ENCODE data around the gene KCNG2.

KCNG2 gene

DNA sequence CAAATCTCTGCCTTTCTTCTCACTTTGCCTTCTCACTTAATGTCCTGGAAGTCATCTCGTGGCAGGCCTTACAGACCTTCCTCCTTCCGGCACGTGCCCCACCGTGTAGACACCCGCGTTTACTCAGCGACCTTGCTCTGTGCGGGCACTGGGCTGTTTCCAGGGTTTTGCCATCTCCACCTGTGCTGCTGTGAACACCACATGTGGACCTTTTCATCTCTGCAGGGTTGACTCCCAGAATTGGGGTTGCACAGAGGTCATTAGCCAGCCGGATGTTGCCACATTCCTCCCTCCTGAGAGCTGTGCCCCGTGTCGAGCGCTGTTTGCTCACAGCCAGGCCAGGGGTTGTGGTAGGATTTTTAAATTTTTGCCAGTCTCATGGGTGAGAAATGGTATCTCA is 25.4 kb downstream of the KCNG2 start:
- DNase-seq, result no peak

DNA sequence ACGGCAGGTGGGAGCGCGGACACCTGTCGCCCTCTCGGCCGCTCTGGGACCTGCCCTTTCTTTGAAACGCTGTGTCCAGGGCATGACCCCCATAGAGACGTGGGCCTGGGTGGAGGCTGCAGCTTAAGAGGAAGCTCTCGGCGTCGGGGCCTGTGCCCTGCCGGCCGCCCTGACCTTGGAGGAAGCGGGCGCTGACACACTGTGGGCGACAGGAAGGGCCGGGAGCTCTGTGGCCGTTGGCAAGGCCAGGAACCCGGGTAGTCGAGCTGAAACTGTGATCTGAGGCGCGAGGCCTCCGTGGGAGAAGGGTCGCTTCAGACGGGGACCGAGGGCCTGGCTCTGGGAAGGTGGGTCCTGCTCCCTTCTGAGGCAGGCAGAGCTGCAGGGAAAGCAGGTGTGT is 28.2 kb downstream of the KCNG2 start:
- DNase-seq, result no peak

DNA sequence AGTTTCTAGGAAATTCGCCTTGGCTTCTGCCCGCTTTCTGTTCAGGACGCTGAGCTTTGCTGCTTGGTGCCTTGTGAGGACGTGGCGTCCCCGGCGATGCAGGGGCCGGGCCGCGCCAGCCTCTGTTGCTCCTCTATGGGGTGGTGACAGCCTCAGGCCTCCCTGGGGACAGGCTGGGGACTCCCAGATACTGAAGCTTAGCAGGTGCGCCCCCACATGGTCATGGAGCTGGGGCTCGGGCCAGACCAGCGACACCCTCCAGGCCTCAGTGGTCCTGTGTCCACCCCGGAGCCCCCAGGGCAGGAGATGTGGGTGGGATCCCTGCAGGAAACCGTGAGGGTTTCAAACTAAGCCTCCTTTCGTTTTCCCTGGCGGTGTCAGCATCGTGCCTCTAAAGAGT is 29.2 kb downstream of the KCNG2 start:
- DNase-seq, result no peak

DNA sequence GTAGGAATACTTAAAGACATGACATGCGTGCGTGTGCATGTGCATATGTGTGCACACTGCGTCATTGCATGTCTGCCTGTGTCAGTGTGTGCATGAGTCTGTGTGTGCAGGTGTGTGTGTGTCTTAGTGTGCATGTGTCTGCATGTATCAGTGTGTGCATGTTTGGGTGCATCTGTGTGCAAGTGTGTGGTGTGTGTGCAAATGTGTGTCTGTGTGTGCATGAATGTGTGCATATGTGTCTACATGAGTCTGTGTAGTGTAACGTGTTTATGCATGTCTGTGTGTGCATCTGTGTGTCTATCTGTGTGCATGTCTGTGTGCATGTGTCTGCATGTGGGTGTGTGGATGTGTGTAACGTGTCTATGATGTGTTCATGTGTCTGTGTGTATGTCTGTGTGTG is 30.5 kb downstream of the KCNG2 start:
- no peak for DNase-seq

DNA sequence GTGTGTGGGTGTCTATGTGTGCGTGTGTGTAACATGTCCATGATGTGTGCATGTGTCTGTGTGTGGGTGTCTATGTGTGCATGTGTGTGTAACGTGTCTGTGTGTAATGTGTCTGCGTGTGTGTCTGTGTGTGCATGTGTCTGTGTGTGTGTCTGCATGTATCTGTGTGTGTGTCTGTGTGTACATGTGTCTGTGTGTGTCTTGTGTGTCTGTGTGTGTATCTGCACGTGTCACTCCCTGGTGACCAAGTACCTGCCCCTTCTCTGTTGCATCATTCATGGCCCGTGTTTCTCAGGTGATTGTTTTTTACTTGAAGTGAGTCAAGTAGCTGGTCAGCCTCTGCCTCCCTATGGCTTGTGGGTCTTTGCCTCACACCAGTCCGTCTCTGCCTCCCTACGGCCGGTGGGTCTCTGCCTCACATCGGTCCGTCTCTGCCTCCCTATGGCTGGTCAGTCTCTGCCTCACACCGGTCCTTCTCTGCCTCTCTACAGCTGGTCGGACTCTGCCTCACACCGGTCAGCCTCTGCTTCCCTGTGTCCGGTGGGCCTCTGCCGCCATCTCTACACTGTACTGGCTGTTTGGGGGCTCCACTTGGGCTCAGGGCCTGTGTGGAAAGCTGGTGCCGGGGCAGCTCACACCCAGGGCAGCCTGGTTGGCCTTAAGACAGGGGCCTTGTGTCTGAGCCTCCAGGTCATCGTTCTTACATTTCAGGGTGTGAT is 31.6 kb downstream of the KCNG2 start:
- no peak for DNase-seq

DNA sequence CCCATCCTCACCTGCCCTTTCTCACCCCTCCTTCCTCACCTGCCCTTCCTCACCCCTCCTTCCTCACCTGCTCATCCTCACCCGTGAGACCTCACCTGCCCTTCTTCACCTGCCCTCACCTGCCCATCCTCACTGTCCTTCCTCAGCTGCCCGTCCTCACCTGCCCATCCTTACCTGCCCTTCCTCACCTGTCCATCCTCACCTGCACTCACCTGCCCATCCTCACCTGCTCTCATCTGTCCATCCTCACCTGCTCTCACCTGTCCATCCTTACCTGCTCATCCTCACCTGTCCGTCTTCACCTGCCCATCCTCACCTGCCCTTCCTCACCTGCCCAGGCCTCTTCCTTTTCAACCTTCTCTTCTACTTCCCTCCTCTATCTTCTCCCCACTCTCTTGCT is 34.4 kb downstream of the KCNG2 start:
- no peak for DNase-seq

DNA sequence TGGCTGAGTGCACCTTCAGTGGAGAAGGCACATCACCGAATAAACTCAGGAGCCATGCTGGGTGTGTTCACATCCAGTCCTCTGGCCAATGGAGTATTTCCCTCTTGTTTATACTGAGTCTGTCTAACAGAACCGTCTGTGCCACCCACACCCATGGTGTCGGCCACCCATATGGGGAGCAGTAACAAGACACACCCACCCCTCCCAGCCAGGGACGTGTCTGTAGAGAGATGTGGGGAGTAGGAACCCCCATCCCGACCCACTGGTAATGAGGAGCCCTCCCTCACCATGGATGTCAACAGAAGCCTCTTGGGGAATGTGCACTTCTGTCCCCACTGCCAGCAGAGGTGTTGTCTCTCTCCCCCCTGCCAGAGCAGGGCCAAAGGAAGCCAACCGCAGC is 37.1 kb downstream of the KCNG2 start:
- DNase-seq, result no peak

DNA sequence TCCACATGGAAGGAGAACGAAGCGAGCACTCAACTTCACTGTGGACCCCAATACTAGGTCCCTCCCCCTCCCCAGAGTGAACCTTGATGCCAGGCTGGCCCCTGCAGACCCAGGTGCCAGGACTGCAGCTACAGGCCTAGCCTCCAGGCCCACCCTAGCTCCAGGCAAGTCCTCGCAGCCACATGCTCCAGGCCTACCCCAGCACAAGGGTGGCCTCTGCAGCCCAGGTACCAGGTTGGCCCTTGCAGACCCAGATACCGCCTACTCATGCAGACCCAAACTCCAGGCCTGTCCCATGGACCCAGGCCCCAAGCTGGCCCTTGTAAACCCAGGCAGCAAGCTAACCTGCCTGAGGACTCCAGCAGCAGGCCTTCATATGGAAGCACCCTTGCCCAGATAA is 44.2 kb downstream of the KCNG2 start:
- DNase-seq, result no peak

DNA sequence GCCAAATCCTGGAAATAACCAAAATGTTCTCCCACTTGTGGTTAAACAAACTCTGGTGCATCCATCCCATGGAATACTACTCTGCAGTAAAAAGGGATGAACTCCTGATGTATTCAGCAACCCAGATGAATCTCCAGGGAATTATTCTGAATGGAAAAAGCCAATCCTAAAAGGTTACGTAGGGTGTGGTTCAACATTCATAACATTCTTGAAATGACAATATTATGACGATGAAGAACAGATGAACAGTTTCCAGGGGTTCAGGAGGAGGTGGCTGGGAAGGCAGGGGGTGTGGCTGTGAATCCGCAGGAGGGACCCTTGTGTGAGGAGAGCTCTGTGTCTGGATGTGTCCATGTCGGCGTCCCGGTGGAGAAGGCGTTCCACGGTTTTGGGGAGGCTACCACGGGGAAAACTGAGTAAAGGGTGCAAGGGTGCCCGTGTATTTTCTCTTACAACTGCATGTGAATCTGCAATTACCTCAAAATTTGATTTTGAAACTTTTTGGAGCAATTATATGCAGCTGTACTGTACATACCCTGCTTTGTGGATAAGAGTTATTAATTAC is 47.3 kb downstream of the KCNG2 start:
- no peak for DNase-seq

DNA sequence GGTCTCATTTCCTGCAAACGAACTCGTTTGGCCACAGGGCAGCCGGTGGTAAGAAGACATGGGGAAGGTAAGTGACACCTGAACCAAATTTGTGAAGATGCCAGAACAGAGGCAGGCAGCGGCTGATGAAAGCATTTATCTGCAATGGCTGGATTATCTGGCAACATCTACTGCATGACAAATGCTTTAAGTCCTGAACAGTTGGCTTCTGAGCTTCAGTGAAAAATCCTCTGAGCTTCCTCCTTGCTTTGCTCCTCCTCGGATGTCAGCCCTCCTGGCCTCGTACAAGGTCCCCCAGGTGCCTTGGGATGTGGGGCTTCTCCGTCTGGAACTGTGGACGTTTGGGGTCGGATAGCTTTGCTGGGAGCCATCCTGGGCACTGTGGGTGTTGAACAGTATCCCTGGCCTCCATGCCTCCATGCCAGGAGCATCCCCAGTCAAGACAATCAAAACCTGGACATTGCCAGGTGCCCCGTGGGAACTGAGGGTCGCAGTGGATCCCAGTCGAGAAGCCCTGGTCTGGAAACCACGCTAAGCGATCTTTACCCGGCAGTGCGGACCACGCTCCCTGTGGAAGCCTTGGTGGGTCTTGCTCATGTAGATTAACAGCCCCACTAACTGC is 49.3 kb downstream of the KCNG2 start:
- DNase-seq, result no peak

DNA sequence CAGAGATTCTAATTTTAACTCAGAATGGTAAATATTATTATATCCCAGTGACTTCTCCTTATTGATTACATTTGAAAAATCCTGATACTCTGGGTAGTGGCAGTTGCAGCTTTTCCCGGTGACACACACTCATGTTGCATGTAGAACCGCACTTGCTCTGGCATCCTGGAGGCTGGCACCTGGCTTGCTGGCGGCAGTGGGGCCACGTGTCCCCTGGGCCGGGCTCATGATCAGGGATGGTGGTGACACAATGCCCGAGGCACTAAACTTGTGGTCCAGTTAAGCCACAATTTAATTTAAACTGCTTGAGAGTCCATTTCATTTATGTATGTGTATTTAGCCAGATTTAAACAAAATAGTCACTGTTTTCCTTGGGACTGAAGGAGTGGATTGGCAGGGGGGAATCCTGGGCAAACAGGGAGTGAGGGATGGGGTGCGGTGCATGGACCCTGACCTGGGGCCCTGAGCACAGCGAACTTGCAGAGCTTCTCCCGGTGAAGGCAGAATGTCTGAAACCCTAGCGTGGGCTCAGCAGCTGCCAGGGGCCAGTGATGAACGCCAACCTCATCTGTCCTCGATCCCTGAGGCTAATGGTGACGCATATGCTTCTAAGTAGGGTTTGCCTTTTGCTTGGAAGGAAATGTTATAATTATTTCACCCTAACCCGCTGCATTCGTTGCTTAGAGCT is 50.0 kb downstream of the KCNG2 start:
- DNase-seq, result no peak

DNA sequence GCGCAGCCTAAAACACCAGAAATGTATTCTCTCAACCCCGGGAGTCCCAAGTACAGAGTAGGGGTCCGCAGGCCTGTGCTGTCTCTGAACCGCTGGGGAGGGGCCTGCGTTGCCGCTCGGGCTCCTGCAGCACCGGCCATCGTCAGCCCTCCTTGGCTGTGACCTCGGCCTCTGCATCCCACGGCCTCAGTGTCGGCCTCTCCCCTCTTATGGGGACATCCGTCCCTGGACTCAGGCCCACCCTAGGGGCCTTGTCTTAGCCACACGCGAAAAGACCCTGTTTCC is 50.5 kb downstream of the KCNG2 start:
- no peak for DNase-seq

DNA sequence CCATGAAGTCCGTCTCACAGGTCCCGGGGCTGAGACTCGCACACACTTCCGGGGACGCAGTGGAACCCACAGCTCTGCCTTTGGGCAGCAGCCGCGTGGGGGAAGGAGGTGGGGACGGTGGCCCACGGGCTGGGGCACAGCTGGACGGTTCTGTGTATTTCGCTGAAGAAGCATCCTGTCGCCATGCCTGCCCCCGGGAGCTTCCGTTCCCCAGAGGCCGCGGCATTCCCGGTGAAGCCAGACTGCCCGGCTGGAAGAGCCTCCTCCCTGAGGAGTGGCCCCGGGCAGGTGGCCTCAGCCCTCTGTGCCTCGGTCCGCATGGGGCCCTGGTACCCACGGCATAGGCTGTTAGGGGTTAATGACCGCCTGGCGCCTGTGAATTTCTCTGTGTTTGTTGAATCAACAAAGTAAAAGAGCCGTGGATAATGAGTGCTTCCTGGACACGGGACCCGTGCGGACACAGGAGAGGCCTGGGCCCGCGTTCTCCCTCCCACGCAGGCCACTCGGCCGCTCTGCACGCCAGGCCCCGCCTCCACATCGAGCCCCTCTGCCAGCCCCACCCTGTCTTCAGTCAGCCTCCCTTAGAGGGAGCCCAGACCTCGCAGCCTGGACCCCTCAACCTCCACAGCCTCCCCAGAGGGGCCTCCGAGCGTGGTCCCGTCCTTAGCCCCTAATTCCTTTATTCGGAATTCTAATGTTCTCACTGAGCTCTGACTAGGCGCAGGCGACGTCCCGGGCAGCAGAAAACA is 51.0 kb downstream of the KCNG2 start:
- DNase-seq, result no peak

DNA sequence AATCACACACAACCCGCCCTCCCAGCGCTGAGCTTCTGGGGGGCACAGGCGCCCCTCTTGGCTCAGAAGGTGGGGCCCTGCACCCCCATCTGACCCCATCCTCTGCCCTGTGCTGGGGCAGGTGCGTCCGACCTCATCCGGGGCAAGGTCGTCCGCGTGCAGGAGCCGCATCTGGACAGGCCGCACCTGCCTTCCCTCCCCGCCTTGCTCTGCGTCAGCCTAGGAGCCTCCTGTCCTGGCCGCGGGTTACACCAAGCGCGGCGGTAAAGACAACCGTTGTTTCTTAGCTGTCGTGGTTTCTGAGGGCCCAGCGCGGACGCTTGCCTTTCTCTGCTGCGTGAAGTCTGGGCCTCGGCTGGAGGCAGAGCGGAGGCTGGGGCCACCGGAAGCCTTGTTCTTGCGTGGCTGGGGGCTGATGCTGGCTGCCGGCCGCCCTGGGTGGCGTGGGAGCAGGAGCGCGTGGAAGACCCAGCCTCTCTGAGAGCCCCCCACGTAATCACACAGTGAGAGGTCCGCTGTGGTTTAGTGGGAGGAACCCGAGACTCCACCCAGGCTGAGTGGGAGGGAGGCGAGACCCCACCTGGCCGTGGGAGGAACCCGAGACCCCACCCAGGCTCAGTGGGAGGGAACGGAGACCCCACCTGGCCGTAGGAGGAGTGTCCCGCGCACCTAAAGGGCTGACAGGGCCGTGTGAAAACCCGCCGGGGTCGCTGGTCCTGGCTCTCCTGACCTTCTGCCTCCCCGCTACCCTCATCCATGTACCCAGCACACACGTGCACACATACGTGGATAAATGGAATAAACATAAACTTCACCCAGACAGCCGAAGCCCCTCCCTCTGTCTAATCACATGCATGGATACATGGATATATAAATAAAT is 51.8 kb downstream of the KCNG2 start:
- no peak for DNase-seq

DNA sequence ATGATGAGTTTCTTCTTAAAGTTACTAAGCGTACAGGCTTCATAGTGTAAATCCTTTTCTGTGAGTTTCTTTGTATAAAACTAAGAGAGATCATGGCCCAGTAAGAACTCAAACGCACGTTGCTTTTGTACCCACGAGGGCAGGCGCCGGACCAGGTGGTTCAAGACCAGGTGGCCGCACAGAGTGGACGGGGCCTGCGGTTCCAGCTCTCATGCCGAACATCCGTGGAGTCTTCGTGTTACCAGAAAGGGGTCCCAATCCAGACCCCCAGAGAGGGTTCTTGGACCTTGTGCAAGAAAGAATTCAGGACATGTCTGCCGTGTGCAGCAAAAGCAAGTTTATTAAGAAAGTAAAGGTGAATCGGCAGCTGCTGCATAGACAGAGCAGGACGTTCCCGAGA is 53.0 kb downstream of the KCNG2 start:
- DNase-seq, result no peak

DNA sequence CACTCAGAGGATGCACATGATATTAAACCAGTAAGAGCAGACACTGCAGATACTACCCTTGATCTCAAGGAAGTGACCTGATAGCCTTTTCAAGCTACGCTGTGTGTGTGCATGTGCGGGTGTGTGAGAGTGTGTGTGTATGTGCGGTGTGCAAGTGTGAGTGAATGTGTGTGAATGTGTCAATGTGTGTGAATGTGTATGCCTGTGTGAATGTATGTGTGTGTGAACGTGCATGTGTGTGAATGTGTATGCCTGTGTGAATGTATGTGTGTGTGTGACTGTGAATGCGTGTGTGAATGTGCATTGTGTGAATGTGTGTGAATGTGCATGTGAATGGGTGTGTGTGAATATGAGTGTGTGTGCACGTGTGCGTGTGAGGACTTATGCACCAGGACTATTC is 53.8 kb downstream of the KCNG2 start:
- DNase-seq, result no peak

DNA sequence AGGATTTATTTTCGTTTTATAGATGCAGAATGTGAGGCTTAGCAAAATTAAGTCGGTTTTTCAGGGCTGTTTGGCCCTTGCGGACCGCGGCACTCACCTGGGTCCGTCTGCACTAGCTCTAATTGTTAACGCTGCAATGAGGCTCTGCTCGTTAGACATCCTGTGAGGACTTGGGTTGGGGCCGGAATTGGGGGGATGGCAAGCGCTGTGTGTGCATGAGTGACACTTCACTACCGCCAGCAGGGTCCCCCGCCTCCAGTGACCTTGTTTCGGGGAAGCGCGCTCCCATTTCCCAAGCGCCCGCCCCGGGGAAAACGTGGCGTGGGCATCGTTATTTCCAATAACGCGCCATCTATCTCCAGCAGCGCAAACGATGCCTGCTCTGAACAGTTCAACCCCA is 54.2 kb downstream of the KCNG2 start:
- no peak for DNase-seq

DNA sequence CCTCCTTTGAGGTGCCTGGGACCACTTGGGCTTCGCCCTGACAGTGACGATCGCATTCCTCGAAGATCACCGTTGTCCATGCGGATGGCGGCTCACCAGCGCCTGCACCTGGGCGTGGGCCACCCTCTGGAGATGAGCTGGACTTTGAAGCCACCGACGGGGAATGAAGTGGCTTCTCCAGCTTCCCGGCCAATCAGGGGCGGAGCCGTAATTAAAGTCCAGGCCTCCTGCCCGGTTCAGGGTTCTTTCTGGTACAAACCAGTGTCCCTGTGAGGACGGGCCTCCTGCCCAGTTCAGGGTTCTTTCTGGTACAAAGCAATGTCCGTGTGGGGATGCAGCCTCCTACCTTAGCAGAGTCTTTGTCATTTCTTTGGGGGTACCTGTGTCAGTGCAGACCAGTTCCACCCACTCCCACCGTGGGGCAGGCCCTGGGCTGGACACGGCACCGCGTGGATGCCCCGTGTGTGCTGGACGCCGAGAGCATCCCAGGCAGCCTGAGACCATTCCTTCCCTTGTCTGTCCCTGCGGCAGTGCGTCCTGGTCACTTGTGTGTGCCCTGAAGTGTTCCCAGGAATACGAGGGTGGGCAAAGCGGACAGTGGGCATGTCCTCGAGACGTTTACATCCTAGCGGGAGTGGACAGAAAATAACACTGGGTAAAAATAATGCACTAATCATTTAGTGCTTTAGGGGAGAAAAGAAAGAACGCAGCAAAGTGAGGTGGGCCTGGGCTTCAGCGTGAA is 55.0 kb downstream of the KCNG2 start:
- no peak for DNase-seq

DNA sequence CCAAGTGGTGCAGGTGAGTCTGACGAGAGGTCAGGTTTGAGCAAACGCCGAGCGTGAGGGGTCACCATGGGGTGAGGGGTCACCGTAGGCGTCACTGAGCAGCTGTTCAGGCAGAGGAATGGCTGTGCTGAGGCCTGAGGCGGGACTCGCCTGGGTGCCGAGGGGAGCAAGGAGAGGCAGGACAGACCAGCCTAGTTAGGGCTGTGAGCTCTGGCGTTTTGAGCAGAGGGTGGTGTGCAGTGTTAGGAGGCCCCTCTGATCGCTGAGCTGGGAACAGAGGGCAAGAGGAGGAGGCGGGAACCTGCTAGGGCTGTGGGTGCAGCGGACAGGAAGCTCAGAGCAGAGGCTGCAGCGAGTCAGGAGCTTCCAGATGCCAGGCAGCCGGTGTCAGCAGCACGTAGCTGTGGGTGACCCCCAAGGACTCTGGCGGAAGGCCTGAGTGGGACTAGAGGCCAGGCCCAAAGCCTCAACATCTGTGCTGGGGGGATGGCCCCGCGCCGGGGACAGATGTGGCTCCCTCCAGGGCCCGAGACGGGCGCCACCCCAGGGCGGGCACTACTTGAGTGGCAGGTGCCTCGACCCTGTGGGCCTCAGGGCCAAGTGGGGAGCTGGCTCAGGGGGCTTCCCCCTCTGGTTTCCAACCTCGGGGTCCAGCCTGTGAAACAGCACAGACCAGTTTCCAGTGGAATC is 55.7 kb downstream of the KCNG2 start:
- DNase-seq, result no peak

DNA sequence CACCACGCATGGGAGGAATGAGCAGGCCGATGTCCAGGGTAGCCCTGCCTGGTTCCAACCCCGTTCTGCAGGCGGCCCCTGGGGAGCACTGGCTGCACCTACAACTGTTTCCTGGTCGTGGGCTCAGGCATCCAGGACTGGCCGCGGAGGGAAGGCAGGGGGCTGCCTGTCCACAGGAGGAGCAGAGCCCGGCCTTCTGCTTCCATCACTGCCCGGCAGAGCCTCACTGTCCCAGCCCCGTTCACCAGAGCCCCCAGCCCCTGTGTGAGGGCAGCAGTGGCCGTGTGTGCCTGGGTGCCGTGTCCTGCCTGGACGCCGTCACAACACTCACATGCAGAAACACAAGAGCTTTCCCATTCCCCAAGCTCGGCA is 56.2 kb downstream of the KCNG2 start:
- DNase-seq, result no peak
